Measurements from ENCODE around the gene DEPDC7.
"Not testable (repeated sequence)": the region's sequence is repeated elsewhere in the genome, so short reads cannot be mapped to it uniquely, and the experiment has no call there.

The DEPDC7 gene

DNA sequence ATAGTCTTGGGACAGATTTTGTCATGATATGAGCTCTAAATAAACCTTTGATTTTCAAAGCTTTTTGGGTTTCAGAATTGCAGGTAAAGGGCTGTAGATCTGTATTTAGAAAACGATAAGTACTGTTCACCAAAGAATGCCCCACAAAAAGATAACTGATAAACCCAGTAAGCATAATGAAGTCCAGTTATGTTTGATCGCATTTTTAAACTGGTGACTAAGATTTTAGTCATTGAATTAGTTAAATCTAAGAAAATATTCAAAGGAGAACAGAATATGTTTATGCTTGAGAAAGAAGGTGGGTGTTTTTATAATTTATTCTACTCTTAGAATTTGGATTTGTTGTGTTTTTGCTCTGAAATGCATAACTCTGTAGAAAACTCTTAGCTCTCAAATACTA is 11.6 kb downstream of the DEPDC7 start:
- DNase-seq = no peak

DNA sequence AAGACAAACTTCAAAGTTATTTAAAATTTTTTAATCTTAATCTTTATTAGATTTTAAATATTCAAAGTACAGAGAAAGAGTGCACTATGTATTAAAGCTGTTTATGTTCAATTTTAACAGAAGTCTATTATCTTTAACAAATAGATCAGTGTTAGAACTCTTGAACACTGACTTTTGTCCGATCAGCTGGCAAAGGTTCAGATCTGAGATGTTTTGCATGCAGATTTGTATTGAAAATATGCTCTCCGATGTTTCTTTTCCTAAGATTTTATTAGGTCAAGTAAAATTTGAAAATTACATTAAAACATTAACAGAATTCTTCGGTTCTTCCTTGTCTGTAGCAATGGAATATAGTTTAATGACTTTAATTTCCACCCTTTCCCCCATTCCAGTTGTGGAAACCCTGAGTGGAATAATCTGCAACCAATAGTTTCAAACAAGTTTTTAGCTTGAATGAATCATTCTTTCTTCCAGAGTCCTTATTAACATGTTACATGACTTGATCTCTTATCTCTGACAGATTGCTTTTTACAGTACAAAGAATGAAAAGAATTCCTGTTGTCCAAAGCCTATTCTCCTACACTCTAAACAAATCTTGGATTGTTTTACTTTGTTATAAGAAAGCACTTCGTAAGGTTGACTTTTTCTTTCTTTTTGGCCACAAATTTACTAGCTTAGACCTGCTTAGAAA is 12.3 kb downstream of the DEPDC7 start:
- no peak for DNase-seq

DNA sequence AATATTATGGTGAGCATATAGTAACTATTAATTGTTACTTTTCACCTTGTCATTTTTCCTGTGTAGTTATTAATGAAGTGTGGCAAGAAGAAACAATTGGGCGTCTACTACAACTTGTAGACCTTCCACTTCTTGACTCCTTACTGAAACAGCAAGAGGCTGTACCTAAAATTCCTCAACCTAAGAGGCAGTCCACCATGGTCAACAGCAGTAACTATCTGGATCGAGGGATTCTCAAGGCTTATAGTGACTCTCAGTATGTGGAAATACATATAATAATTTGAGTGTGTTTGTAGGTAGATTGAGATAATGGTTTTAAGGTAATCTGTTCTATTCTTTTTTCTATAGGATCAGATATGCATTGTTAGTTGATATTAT is 12.8 kb downstream of the DEPDC7 start:
- DNase-seq = no peak

DNA sequence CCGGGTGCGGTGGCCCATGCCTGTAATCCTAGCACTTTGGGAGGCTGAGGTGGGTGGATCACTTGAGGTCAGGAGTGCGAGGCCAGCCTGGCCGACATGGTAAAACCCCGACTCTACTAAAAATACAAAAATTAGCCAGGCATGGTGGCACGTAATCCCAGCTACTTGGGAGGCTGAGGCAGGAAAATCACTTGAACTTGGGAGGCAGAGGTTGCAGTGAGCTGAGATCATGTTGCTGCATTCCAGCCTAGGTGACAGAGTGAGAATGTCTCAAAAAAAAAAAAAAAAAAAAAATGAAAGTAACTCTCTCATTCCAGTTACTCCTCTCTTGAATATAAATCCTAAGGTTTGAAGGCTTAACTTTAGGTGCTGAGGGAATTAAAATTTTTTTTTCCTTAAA is 13.5 kb downstream of the DEPDC7 start:
- DNase-seq = not testable (repeated sequence)

DNA sequence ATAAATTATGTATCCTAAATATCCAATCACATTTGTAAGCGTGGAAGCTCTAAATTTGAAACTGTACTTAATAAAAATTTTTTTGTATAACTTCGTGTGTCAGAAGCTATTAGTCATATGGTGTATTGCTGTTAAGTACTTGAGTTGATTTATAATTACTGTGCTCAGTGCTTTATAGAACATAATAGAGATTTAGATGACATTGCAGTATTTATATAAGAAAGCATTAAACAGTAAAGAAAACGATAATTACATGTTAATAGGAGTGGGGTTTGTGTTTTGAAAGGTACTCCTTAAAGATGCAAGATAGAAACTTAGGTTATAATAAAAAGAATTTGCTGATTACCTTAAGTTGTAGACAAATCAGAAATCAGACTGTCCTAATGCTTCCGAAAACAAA is 17.8 kb downstream of the DEPDC7 start:
- DNase-seq = no peak

DNA sequence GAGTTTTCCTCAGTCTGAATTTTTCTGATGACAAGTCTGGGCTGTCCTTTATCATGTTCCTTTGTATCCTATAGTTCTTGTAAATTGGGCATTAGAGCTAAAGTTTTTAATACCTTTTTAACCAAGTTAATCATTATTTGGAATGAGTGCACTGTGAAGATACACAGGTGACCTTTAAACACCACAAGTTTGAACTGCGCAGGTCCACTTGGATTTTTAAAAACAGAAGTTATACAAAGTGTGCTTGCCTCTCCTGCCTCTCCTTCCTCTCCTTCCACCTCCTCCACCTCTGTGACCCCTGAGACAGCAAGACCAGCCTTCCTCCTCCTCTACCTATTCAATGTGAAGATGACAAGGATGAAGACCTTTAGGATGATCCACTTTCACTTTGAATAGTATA is 19.3 kb downstream of the DEPDC7 start:
- DNase-seq = no peak

DNA sequence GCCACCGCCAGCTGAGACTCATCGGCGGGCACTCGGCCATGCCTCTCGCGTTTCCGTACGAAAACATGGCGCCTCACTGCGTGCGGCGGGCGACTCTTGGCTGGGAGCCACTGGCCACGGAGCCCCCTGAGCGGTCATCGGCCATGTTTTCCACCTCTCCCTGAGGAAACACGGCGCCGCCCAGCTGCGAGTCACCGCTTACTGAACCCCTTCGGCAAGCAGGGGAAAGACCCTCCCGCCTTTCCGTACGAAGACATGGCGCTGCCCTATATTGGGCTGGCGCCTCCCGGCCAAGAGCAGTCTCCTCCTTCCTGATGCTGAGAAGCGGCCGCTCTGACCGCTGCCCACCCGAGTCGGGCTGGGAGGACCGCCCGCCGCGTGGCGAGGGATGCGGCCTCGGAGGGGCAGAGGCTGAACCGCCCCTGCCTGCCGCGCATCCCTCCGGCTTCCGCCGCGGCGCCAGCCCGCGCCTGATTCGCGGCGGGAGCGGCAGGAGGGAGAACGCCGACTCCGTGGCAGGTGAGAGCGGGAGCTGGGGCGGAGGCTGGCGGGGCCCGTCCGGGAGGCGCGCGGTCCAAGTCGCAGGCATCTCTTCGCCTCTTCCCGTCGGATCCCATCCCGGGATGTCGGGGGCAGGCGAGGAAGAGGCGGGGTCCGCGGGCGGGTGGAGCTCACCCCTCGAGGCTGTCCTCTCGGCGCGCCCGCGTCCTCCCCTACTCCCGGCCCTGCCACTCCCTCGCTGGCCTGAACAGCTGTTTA is 23.8 kb downstream of the DEPDC7 start, which contains the start of gene TCP11L1:
Gene TCP11L1, plus strand, starts transcription at position 299 of the 759 bp plus-strand sequence. CDS start 4,202 bp downstream, outside the sequence.
- DNase-seq = peak; percentile 97

DNA sequence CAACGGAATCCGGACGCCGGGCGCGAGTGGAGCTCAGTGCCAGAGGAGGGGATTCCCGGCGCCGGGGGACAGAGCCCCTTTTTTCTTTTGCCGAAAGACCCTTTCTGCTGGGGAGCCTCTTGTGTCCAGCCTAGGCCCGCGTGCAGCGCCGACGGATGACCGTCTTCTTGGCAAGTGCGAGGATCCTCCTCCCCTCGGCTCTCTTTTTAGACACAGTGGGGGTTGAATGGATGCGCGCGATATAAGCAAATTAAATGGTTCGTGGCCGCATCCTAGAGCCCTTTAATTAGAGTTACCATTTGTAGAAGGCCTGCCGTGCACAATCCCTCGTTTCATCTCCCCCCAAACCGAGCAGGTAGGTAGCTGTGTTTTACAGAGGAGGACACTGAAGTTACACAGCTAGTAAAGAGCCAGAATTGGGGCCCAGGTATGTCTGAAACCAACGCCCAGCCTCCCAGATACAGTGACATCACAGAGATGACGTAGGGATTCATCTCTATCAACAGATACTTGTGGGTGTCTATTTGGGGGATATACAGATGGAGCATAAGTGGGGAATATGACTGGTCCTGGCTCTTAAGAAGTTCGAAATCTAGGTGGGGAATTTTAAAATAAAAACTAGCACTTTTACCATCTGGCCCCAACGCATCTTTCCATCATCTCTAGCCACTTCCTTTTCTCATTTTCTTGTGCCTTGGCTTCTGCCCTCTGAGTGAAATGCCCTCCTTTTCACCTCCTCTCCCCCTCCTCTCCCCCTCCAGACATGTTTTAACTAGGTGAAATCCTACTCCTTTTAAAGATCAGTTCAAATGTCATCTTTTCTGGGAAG is 24.6 kb downstream of the DEPDC7 start:
- DNase-seq = peak; percentile 86

DNA sequence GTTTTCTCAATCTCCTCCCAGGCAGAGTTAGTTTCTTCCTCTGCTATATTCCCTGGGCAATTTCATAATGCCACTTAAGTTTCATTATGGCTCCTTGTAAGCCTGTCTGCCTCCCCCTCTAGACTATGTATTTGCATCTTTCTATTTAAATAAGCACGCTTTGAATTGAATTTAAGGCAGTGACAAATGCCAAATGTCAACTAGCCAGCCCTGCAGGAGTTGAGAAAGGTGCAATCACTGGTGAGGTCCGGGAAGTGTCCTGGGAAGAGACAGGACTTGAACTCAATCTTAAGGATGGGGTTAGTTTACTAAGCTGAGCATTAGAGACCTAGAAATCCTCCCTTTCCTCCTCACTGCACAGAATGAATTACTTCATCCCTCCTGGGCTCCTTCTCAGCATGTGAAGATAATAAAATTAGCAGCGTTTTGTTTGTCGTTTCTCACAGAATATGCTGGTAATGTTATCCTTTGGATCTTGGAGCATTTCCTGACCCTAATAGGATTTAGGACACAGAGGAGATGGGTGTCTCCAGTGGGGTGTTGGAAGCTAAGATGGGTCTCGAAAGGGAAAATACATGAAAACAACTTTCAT is 25.3 kb downstream of the DEPDC7 start:
- peak; percentile 43 for DNase-seq

DNA sequence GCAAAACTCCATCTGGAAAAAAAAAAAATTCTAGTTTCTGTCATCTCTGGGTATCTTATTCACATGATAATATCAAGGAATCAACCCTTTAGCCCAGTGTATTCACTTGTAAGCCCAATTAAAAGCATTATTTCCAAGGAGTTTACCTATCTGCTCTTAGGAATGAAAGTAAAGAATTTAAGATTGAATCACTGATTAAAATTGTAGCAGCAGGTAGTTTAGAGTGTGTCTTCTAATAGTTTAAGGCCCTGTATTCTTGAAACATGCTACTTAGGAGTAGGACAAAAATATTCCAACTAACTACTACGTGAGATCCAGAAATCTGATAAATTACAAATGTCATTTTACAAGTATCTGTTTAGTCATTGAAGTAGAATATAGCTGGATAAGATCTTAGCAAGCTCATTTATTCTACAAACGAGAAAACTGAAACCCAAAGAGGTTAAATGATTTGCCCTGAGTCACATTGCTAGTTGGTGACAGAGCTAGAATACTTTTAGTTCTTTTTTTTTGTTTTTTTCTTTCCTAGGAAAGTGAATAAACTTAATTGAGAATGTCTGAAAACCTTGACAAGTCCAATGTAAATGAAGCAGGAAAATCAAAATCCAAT is 27.6 kb downstream of the DEPDC7 start:
- no peak for DNase-seq

DNA sequence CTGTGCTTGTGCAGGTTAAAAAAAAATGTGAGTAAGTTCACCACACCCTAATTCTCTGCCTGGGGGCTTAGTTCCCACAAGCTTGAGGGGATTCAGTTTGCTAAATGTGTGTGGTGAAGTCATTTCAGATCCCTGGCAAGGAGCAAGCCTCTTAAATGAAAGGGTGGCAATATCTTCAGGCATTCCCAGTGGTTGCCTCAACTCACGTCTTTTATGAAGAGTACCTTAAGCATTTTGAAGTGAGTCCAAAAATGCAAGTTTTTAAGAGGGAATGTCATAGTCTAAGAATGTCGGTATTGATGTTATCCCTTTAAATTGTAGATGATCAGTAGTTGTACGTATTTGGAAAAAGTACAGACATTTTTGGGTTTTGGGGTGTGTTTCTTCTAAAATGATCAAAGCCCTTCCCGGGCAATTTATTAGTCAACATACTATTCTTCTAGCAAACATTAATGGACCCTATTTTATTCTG is 28.6 kb downstream of the DEPDC7 start:
- no peak for DNase-seq

DNA sequence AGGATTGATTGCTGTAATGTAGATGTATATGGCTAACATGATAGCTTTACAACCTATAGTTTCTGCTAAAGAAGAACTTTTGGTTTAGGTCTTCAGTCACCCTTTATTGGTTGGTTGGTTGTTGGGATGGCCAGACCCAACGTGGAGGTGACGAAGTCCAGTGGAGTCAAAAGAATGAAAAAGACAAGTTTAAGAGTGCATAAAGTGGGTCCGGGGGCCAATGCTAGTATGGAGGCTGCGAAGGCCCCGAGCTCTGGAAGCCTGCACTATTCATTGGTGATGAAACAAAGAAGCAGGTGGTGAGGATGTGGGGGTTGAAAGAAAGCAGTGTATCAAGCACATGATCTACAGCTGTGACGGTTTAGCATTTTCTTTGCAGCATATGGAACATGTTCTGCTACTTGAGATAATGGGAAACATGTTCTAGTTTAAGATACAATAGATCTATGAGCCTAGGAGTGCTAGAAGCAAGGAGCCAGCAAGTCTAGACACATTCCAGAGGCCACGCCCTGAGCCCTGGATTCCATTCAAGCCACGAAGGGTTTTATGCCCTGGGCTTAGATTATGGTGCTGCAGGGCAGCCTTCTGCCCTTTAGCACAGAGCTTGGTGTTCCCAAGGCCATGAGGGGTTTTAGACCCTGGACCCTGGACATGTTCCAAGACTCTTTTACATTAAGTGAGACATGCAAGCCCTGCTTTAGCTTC is 30.0 kb downstream of the DEPDC7 start:
- peak; percentile 35 for DNase-seq

DNA sequence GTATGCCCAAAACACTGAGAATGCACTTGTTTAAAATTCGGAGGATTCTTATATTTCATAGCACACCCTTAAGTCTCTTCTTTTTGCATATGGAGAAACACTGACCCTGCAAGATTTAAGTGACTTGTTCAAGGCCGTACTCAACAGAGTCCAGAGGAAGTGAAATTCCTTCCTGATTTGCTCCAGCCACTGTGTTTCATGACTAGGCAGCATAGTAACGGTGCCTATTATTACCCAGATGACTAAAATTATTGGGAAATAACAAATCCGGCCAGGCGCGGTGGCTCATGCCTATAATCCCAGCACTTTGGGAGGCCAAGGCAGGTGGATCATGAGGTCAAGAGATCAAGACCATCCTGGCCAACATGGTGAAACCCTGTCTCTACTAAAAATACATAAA is 33.0 kb downstream of the DEPDC7 start:
- DNase-seq = not testable (repeated sequence)

DNA sequence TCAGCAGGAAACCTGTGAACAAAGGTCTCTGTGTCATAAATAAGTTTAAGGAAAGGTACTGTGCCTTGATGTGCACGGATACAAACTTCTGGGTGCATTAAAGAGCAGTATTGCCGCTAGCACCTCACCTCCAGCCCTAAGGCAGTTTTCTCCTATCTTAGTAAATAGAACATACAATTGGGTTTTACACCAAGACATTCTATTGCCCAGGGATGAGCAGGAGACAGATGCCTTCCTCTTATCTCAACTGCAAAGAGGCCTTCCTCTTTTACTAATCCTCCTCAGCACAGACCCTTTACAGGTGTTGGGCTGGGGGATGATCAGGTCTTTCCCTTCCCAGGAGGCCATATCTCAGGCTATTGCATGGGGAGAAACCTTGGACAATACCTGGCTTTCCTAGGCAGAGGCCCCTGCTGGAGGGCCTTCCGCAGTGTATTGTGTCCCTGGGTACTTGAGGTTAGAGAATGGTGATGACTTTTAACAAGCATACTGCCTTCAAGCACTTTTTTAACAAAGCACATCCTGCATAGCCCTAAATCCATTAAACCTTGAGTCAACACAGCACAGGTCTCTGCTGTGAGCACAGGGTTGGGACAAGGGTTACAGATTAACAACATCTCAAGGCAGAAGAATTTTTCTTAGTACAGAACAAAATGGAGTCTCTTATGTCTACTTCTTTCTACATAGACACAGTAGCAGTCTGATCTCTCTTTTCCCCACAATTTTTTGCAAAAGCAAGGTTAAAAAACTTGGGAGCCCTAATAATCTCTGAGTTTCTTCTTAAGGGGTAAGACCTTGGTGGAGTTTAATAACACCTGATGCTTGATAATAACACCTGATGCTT is 34.1 kb downstream of the DEPDC7 start:
- DNase-seq = peak; percentile 77

DNA sequence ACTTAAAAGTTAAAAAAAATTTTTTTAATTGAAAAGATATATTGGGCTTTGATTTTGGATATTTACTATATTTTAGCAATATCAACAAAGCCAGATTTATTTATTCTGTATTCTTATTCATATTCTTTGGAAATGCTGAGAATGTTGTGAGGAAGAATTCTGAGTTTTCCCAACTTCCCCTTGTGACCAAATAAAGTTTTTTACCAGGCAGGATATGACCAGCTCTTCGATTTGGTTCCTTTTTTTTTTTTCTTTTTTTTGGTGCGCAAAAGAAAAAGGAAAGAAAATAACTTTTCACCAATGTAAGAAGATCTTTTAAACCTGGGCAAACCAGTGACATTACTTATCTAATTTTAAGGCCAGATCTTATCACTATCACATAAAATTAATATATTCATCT is 36.6 kb downstream of the DEPDC7 start:
- DNase-seq = no peak

DNA sequence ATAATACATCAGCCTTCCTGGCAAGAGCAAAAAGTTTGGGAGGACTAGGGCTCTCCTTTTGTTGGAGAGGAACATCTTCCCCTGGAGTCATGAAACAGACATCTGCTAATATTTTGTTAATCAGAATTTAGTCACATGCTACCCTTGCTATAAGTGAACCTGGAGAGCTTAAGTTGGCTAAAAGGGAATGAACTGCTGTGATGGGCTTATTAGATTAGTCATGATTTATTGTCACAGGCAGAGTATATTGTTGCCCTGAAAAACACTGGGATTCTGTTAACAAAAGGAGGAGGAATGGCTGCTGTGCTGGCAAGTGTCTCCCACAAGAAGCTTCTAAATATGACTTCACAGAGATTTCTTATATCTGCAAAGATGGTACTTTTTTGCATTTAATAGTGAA is 39.7 kb downstream of the DEPDC7 start:
- DNase-seq = peak; percentile 37

DNA sequence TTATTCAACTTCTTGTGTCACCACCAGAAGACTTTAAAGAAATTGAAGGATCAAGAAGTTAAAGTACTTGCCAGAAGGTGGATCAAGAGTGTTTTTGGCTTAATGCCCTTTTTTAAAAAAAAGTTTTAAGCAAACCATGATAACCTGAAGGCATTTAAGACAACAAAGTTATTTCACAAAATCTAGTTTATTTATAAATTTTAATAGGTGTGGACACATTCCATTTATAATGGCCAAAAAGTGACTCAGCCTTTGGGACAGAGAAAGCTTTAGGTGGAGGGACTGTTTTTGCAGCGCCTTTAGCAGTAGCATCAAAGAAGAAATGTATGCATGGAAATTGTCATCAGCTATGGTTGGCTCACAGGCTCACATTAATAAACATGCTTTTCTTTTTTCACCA is 41.6 kb downstream of the DEPDC7 start:
- no peak for DNase-seq

DNA sequence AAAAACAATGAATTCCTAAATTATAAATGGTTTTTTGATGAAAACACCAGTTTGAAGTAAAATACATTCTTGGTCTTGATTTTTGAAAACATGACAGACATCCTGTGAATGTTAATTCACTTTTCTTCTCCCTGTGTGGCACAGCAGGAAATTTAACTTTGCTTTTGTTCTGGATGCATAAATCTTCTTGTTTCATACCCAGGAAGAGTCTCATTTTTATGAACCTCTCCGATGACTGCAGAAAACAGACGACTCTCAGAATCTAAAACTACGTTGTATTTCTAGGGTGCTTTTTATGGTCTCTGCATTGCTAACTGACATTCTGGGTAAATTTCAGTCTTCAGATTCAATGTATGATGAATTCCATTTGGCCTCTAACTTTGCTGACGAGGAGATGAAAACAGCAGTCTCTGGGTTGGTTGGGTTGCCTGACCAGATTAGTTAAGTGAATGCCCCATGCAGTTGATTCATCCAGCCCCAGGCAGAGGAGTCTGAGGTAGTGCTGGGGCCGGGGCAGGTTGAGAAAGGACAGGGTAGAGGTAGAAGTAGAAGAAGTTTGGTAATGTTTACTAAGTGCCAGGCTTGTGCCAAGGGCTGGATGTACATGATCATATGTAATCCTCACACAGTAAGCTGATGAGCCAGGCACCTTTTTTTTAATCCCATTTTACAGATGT is 43.8 kb downstream of the DEPDC7 start:
- no peak for DNase-seq

DNA sequence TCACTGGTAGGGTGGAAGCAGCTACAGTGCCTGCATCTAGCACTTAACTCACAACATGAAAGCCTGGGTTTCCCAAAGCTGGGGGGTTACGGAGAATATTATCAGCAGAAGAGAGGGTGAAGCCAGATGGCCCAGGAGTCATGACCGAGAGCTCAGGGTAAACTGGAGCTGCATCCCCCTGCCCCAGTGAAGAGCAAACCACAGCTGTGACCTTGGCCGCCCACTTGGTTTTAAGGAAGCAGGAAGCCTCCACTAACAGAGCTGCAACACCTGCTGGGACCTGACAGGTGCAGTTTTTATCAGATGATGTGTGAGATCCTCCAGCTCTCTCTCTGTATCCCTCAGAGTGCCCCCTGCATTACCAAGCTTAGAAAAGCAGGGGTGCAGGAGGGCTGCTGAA is 44.6 kb downstream of the DEPDC7 start:
- DNase-seq = peak; percentile 27

DNA sequence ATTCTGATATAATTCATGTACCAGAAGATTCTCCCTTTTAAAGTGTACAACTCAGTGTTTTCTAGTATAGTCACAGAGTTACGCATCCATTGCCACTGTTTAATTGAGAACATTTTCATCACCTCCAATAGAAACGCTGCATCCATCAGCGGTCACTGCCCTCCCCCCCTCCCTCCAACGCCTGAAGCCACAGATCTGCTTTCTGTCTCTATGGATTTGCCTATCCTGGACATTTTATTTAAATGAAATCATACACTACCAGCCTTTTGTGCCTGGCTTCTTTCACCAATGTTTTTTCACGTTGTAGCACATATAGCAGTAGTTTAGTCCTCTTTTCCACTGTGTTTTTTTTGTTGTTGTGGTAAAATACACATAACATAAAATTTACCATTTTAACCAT is 46.5 kb downstream of the DEPDC7 start:
- no peak for DNase-seq
